ENCODE measurements around the gene MEX3D.

- TF ChIP-seq CTCF (IDR thresholded peaks at IDR 0.05) (no peak), POLR2A (IDR thresholded peaks at IDR 0.05) (no peak)
Observed at GRCh38 chr19:1609680-1610474, 41.8 kb upstream of the MEX3D start.

All from esophagus squamous epithelium (tissue), 4 donors.